Osteocyte (in vitro differentiated cells): Measurements from ENCODE around the gene RTN4RL1. TPM values are rescaled to one million over a fixed set of nuclear protein-coding genes. Genes with fewer than 3 reads are reported as not detected.
A peak's percentile ranks its signal among the peaks of the same experiment; 100 is the strongest.

Experiments
- DNase-seq: peaks from one replicate; pipeline ENCODE4 v3.0.0; 2021; ENCODE audit warnings: mixed read lengths; ENCODE audit not compliant: unreplicated experiment; ENCODE audit errors: extremely low spot score
- H3K27ac Mint-ChIP-seq: one replicate; pipeline ENCODE4 v1.8.0; 2021; ENCODE audit warnings: mild to moderate bottlenecking, mixed read lengths; ENCODE audit not compliant: unreplicated experiment
- H3K27me3 Mint-ChIP-seq: one replicate; pipeline ENCODE4 v1.8.0; 2021; ENCODE audit warnings: mixed read lengths; ENCODE audit not compliant: unreplicated experiment
- H3K36me3 Mint-ChIP-seq: one replicate; pipeline ENCODE4 v1.8.0; 2021; ENCODE audit warnings: mixed read lengths; ENCODE audit not compliant: unreplicated experiment
- H3K4me1 Mint-ChIP-seq: one replicate; pipeline ENCODE4 v1.8.0; 2021; ENCODE audit warnings: mixed read lengths; ENCODE audit not compliant: unreplicated experiment
- H3K4me3 Mint-ChIP-seq: one replicate; pipeline ENCODE4 v1.8.0; 2021; ENCODE audit warnings: mild to moderate bottlenecking, moderate library complexity, mixed read lengths; ENCODE audit not compliant: unreplicated experiment
- H3K9me3 Mint-ChIP-seq: one replicate; pipeline ENCODE4 v1.8.0; 2021; ENCODE audit warnings: mixed read lengths; ENCODE audit not compliant: unreplicated experiment
- total RNA-seq: library from RNA; stranded (reverse); gene quantifications from 2 replicates; pipeline ENCODE4 v1.2.1, GENCODE V29; 2021
- TF ChIP-seq, protein P1 (sequence below): fragments of 200-600 bp; sonication (generic); IDR thresholded peaks from 2 replicates; pipeline ENCODE4 v1.5.0; 2021; ENCODE audit warnings: antibody characterized with exemption, mild to moderate bottlenecking, moderate library complexity

Gene RTN4RL1
- total RNA-seq, 1 donor from 2014 or later: 3.7 TPM

DNA sequence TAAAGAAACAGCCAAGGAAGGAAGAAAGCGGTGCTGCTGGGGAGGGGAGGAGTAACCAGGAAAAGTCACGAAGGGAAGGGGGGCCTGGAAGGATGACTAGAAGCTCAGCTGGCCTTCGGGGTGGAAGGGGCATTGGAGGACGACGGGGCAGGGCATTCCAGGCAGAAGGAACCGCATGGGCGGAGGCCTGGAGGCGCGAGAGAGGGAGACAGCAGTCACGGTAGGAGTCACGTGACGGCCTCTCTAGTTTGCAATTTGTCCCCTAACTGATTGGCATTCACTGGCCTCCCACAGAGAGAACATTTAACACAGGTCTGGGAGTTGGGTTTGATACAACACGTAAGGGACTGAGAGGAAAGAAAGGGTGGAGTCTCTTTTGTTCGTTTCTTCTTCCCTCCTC, 63.9 kb downstream of the RTN4RL1 start:
- no peak overlapping the region for H3K4me3 Mint-ChIP-seq
- H3K27ac Mint-ChIP-seq: no peak overlapping the region
- H3K4me1 Mint-ChIP-seq: peaks cover 51% of the 10 kb centered on the region
- DNase-seq: no peak
- H3K9me3 Mint-ChIP-seq: no peaks in the 10 kb centered on the region
- no peaks in the 10 kb centered on the region for H3K36me3 Mint-ChIP-seq
- no peaks in the 10 kb centered on the region for H3K27me3 Mint-ChIP-seq
- TF ChIP-seq, protein P1, sequence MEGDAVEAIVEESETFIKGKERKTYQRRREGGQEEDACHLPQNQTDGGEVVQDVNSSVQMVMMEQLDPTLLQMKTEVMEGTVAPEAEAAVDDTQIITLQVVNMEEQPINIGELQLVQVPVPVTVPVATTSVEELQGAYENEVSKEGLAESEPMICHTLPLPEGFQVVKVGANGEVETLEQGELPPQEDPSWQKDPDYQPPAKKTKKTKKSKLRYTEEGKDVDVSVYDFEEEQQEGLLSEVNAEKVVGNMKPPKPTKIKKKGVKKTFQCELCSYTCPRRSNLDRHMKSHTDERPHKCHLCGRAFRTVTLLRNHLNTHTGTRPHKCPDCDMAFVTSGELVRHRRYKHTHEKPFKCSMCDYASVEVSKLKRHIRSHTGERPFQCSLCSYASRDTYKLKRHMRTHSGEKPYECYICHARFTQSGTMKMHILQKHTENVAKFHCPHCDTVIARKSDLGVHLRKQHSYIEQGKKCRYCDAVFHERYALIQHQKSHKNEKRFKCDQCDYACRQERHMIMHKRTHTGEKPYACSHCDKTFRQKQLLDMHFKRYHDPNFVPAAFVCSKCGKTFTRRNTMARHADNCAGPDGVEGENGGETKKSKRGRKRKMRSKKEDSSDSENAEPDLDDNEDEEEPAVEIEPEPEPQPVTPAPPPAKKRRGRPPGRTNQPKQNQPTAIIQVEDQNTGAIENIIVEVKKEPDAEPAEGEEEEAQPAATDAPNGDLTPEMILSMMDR: no peak

DNA sequence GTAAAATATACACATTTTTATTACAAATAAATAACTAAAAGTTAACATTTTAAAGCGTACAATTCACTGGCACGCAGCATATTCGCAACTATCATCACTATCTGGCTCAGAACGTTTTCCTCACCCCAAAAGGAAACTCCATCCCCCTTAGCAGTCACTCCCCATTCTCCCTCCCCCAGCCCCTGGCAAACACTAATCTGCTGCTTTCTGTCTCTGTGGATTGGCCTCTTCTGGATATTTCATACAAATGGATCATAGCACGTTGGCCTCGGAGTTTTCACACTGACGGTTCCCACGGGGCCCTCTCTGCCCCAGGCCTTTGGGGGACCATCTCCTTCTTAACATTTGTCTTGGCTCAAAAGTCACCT, 64.6 kb downstream of the RTN4RL1 start:
- Mint-ChIP-seq H3K36me3 (no peaks in the 10 kb centered on the region), H3K9me3 (no peaks in the 10 kb centered on the region), H3K27ac (peak overlapping the region; percentile 5), H3K4me1 (peaks cover 45% of the 10 kb centered on the region), H3K4me3 (no peak overlapping the region), H3K27me3 (no peaks in the 10 kb centered on the region)
- TF ChIP-seq, protein P1: no peak
- DNase-seq: no peak

DNA sequence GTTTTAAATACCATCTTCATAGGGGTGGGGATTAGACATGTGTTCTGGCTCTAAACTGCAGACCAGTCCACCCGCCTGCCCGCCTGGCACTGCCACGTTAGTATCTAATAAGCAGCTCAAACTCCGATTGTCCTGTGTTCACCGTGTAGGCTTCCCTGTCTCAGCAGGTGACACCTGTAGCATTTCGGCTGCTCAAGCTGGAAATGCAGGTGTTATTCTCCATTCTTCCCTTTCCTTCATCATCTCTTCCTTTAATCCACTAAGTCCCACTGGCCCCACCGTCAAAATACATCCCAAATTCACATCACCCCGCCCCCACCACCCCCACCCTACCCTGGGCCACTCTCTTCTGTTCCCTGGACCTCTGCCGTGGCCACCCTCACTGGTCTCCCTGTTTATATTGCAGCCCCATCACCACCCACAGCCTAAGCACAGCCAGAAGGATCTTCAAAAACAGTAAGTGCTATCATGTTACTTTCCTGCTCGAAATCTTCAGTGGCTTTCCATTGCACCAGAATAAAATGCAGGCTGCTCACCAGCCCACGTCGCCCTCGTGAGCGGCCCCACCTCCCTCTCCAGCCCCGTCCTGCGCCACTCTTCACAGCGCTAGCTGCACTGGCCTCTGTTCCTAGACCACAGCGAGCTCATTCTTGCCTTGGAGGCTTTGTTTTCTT, 65.1 kb downstream of the RTN4RL1 start:
- no peak for DNase-seq
- TF ChIP-seq, protein P1: no peak
- no peaks in the 10 kb centered on the region for H3K27me3 Mint-ChIP-seq

DNA sequence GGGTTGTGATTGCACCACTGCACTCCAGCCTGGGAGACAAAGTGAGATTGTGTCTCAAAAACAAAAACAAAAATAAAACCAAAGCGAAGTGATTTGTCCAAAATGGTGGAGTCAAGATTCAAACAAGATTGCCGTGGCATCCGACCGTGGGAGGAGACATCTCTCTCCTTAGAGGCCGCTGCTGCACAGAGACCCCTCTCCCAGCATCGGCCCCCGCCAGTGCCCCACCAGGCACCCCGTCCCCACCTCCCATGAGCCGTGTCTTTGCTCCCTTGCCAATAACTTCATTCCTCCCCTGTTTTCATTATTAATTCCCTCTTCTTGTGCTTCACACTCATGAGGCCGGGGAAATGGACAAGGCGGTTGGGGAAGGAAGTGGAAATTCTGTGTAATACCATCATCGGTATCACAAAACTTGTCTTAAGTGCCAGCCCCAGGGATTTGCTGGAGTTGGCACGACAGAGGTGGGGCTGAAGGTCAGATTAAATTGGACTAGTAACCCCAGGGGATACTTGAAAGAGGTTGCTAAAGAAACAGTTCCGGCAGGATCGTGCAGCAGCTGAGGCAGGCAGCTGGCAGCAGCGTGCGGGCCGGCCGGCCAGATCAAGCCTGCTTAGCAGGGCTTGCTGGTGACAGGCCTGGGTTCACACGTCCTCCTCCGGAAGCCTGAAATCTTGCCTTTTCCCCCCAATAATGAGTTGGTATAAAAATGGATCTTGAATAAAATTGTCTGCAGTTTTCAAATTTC, 66.8 kb downstream of the RTN4RL1 start:
- H3K4me3 Mint-ChIP-seq: no peak overlapping the region
- H3K9me3 Mint-ChIP-seq: no peaks in the 10 kb centered on the region
- H3K36me3 Mint-ChIP-seq: no peaks in the 10 kb centered on the region
- peaks cover 42% of the 10 kb centered on the region for H3K4me1 Mint-ChIP-seq
- DNase-seq: no peak
- TF ChIP-seq, protein P1: no peak
- no peaks in the 10 kb centered on the region for H3K27me3 Mint-ChIP-seq
- H3K27ac Mint-ChIP-seq: peak overlapping the region; percentile 78

More for the DNA sequence above, 65.1 kb downstream of the RTN4RL1 start:
- Mint-ChIP-seq H3K4me1 (peaks cover 45% of the 10 kb centered on the region), H3K4me3 (no peak overlapping the region), H3K9me3 (no peaks in the 10 kb centered on the region), H3K27ac (peak overlapping the region; percentile 40), H3K36me3 (no peaks in the 10 kb centered on the region)

DNA sequence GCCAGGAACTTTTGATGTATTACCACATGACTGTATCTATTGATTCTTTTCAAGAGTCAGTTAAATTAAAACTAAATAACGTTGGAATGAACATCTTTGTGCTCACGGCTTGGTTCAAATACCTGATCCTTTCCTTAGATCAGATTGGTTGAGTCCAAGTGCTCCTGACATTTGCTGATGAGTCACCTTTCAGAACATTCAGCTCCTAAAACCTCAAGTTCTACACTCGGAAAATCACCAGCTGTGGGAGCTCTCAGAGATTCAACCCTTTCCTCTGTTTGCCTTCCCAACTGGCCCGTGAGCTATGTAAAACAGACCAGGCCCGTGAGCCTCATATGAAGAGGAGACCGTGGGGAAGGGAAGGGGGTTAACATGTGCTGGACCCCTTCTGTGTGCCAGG, 68.1 kb downstream of the RTN4RL1 start:
- H3K4me1 Mint-ChIP-seq: peaks cover 42% of the 10 kb centered on the region
- no peaks in the 10 kb centered on the region for H3K9me3 Mint-ChIP-seq
- H3K27me3 Mint-ChIP-seq: no peaks in the 10 kb centered on the region
- TF ChIP-seq, protein P1: no peak
- H3K4me3 Mint-ChIP-seq: no peak overlapping the region
- H3K36me3 Mint-ChIP-seq: no peaks in the 10 kb centered on the region
- peak overlapping the region; percentile 14 for H3K27ac Mint-ChIP-seq
- no peak for DNase-seq
